Spleen (tissue), 11 donors: ENCODE measurements around the gene ZNF148. TPM values are rescaled to one million over a fixed set of nuclear protein-coding genes. Genes with fewer than 3 reads are reported as not detected.

ENCODE experiments used
- DNase-seq: peaks from one replicate; pipeline ENCODE4 v3.0.0-alpha.2; 2020
- H3K27ac ChIP-seq, 8 donors: fragments of 200-600 bp; sonication (generic) in 7 of 8; 1 replicate in 4 of 8; 2 replicates in 4 of 8; pipeline versions ENCODE4 v1.5.0 to v1.8.0; 2016 to 2021; ENCODE audit warnings: inconsistent platforms in 4 of 8, mild to moderate bottlenecking in 4 of 8, moderate library complexity in 1 of 8
- H3K27me3 ChIP-seq, 7 donors: fragments of 200-600 bp; sonication (generic) in 6 of 7; replicated peaks in 1 of 7; 1 replicate in 4 of 7; 2 replicates in 3 of 7; pipeline versions ENCODE4 v1.5.0 to v1.8.0; 2016 to 2021; ENCODE audit warnings: inconsistent platforms in 3 of 7, mild to moderate bottlenecking in 1 of 7
- H3K36me3 ChIP-seq, 6 donors: fragments of 200-600 bp; sonication (generic) in 5 of 6; 1 replicate in 4 of 6; 2 replicates in 2 of 6; pipeline versions ENCODE4 v1.5.0 to v1.8.0; 2016 to 2021; ENCODE audit warnings: inconsistent platforms in 2 of 6
- H3K4me1 ChIP-seq, 6 donors: fragments of 200-600 bp; sonication (generic) in 5 of 6; 1 replicate in 3 of 6; 2 replicates in 3 of 6; pipeline versions ENCODE4 v1.5.0 to v1.8.0; 2016 to 2021; ENCODE audit warnings: inconsistent platforms in 3 of 6
- H3K4me3 ChIP-seq, 8 donors: fragments of 200-600 bp; sonication (generic) in 7 of 8; 1 replicate in 4 of 8; 2 replicates in 4 of 8; pipeline versions ENCODE4 v1.5.0 to v1.8.0; 2016 to 2021; ENCODE audit warnings: inconsistent platforms in 4 of 8, mild to moderate bottlenecking in 4 of 8, moderate library complexity in 2 of 8
- H3K9me3 ChIP-seq, 8 donors: fragments of 200-600 bp; sonication (generic) in 7 of 8; 1 replicate in 4 of 8; 2 replicates in 4 of 8; pipeline versions ENCODE4 v1.5.0 to v1.8.0; 2016 to 2021; ENCODE audit warnings: inconsistent platforms in 4 of 8
- POLR2A ChIP-seq, 3 donors: fragments of 450-650 bp; IDR thresholded peaks; one replicate each; pipeline ENCODE4 v1.5.1; 2017; ENCODE audit warnings: antibody characterized with exemption in 3 of 3, mild to moderate bottlenecking in 1 of 3
- POLR2AphosphoS5 ChIP-seq, 3 donors: sonication (generic); formaldehyde crosslinking; IDR thresholded peaks; one replicate each; pipeline ENCODE4 v1.5.1; 2017; ENCODE audit warnings: antibody characterized with exemption in 3 of 3
- WGBS, 5 donors: extraction: QIAGEN DNeasy Blood & Tissue Kit in 3 of 5; methylation state at CpG; one replicate each; pipeline versions ENCODE4 v1.1.5 to v1.1.7; 2013 to 2018; 5-methylcytosine and 5-hydroxymethylcytosine counted together
- intact Hi-C: fragments of 100-400 bp; cut with DNase I; formaldehyde crosslinking; loops from one replicate; pipeline ENCODE4 v1.15.0; 2023; ENCODE audit warnings: low total_unique reads
- polyA plus RNA-seq, 3 donors: library from polyadenylated mRNA; stranded (reverse); fragments of 200-250 nt; gene quantifications; one replicate each; pipeline ENCODE4 v1.2.1, GENCODE V29; 2013
- total RNA-seq, 7 donors: library from RNA; depleted of rRNA in 3 of 7; stranded (reverse); fragments of >200 nt in 3 of 7; fragmentation: NEBNext Ultra II Directional in 4 of 7; extraction: Animal tissue kit (Norgen Biotek cat#: 25700) in 4 of 7; gene quantifications; one replicate each; pipeline versions ENCODE4 v1.1.0 to v1.2.1, GENCODE V29; 2016 to 2021
- TF ChIP-seq, protein P1 (sequence below), 11 experiments: fragments of 200-600 bp in 7 of 11; fragments of 450-650 bp in 4 of 11; sonication (generic) in 4 of 11; IDR thresholded peaks in 8 of 11; conservative IDR thresholded peaks in 3 of 11; 1 replicate in 7 of 11; 2 replicates in 4 of 11; pipeline versions ENCODE4 v1.4.0 to v1.8.0; 2016 to 2021; ENCODE audit warnings: antibody characterized with exemption in 11 of 11, inconsistent platforms in 4 of 11, mild to moderate bottlenecking in 1 of 11
- donor health status: healthy with polysubstance abuse.
- donor health status: DM: no; HTN: no; CAD: no; lungs with moderate emphysema.
- donor health status: DM: no; HTN: no; CAD: no.
- donor health status: Bipolar disorder and iron deficiency.
- donor health status: healthy.
- donor health status: DM: no; HTN: no; CAD: no.
- donor health status: DM: yes; HTN: yes; CAD: no.

Gene ZNF148
- total and polyA plus RNA-seq, 10 donors: 4.1 to 66.0 (median 39.0) TPM

DNA sequence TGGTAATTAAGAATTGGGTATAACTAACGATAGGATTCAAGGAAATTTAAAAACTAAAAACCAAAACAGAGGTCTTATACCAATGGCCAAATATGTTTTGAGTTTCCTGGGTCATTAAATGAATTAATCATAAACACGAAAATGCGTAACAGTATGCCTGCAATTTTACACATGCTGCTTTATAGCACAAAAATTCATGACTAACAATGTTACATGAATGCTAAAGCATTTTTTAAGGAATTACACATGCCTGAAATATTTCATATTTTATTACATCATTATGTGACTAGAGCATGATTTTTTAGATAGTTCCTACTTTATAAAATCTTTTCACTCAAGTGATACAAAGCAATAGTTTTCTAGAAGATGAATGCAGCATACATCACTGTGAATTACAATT, 74.7 kb downstream of the ZNF148 start:
- no peaks in the 10 kb centered on the region for H3K9me3 ChIP-seq
- intact Hi-C loops: no loop called here
- no peak for DNase-seq
- TF ChIP-seq POLR2A (IDR thresholded peaks at IDR 0.05): no peak
- TF ChIP-seq POLR2AphosphoS5 (IDR thresholded peaks at IDR 0.05): no peak
- TF ChIP-seq, protein P1, sequence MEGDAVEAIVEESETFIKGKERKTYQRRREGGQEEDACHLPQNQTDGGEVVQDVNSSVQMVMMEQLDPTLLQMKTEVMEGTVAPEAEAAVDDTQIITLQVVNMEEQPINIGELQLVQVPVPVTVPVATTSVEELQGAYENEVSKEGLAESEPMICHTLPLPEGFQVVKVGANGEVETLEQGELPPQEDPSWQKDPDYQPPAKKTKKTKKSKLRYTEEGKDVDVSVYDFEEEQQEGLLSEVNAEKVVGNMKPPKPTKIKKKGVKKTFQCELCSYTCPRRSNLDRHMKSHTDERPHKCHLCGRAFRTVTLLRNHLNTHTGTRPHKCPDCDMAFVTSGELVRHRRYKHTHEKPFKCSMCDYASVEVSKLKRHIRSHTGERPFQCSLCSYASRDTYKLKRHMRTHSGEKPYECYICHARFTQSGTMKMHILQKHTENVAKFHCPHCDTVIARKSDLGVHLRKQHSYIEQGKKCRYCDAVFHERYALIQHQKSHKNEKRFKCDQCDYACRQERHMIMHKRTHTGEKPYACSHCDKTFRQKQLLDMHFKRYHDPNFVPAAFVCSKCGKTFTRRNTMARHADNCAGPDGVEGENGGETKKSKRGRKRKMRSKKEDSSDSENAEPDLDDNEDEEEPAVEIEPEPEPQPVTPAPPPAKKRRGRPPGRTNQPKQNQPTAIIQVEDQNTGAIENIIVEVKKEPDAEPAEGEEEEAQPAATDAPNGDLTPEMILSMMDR (IDR thresholded peaks at IDR 0.05 in 8 of 11, conservative IDR thresholded peaks at IDR 0.05 in 3 of 11): no peak
- no peak overlapping the region for H3K4me3 ChIP-seq
- H3K27ac ChIP-seq: no peak overlapping the region
- WGBS, 5 donors: 75 to 97% (median 96%) methylated on average over 3 of the region's 3 CpGs
- H3K4me1 ChIP-seq: peaks cover 0 to 53% (median 0%) of the 10 kb centered on the region in 6 donors
- peaks cover 0 to 36% (median 0%) of the 10 kb centered on the region in 6 donors for H3K36me3 ChIP-seq
- no peaks in the 10 kb centered on the region for H3K27me3 ChIP-seq

DNA sequence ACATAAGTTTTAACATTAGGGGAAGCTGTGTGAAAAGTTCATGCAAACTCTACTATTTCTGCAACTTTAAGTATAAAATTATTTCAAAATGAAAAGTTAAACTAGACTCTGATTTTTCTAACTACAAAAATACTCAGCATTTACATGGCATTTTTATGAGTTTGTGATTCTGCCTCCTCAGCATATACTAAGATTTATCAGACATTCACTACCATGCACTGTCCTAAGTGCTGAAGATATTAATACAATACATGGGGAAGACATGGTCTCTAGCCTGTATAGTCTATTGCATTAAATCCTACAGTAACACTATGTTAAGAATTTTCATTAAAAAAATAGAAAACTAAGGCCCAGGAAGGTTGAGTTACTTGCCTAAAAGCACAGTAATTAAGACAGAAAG, 80.7 kb downstream of the ZNF148 start:
- Histone ChIP-seq H3K27ac (no peak overlapping the region), H3K36me3 (peaks cover 0 to 19% (median 0%) of the 10 kb centered on the region in 6 donors), H3K27me3 (no peaks in the 10 kb centered on the region), H3K4me1 (peaks cover 0 to 38% (median 0%) of the 10 kb centered on the region in 6 donors), H3K4me3 (no peak overlapping the region), H3K9me3 (no peaks in the 10 kb centered on the region)
- no peak for DNase-seq
- no peak for TF ChIP-seq POLR2AphosphoS5 (IDR thresholded peaks at IDR 0.05)
- TF ChIP-seq, protein P1 (IDR thresholded peaks at IDR 0.05 in 8 of 11, conservative IDR thresholded peaks at IDR 0.05 in 3 of 11): no peak
- no peak for TF ChIP-seq POLR2A (IDR thresholded peaks at IDR 0.05)
- intact Hi-C loops: no loop called here

DNA sequence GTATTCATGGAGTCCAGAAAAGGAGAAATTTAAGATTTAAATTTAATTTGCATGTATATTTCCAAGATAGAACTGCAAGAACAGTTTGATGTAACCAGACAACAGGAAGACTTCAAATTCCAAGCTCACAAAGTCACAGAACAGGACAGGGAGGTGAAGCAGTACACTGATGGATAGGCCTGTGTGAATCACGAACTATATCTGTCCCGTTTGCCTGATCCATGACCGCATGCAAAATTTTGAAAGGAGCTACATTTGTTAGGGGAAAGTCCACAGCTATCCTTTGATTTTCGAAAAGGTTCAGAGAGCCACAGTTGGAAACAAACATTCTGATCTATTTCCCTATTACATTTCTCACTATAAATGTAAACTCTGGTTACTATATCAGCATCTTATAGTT, 83.1 kb downstream of the ZNF148 start:
- no peak for TF ChIP-seq POLR2AphosphoS5 (IDR thresholded peaks at IDR 0.05)
- TF ChIP-seq POLR2A (IDR thresholded peaks at IDR 0.05): no peak
- TF ChIP-seq, protein P1 (IDR thresholded peaks at IDR 0.05 in 8 of 11, conservative IDR thresholded peaks at IDR 0.05 in 3 of 11): no peak
- Histone ChIP-seq H3K9me3 (no peaks in the 10 kb centered on the region), H3K27me3 (no peaks in the 10 kb centered on the region), H3K4me3 (no peak overlapping the region), H3K4me1 (peaks cover 0 to 26% (median 0%) of the 10 kb centered on the region in 6 donors), H3K36me3 (peaks cover 0 to 26% (median 11%) of the 10 kb centered on the region in 6 donors), H3K27ac (no peak overlapping the region)
- intact Hi-C loops: no loop called here
- DNase-seq: no peak
- 94 to 98% (median 96%) methylated on average over 4 of the region's 4 CpGs for WGBS, 5 donors

DNA sequence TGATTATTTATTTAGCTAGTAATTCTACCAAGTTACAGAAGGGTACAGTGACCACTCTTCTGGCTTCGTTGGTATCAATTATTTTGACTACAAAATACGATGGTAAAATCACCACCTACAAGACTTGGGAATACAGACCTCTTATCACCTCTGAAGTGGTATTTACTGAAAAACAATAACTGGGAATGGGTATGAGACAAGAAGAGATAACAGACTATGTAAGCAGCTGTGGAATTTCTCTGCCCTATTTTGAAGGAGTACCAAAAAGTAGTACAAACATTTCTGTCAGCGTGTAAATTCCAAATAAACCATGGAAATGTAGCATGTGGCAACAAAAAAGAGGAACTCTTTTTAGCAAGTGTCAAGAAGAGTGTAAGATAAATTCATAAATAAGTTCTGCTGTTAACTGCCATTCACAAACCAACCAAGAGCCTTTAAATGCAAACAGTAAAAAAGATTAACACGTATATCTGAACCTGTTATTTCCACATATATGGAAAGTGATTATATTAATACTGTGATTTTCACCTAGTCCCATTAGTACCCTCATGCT, 85.6 kb downstream of the ZNF148 start:
- Histone ChIP-seq H3K9me3 (no peaks in the 10 kb centered on the region), H3K27ac (no peak overlapping the region), H3K36me3 (peaks cover 0 to 37% (median 11%) of the 10 kb centered on the region in 6 donors), H3K4me1 (peaks cover 0 to 24% (median 0%) of the 10 kb centered on the region in 6 donors), H3K27me3 (no peaks in the 10 kb centered on the region), H3K4me3 (no peak overlapping the region)
- 64 to 82% (median 73%) methylated on average over 4 of the region's 4 CpGs for WGBS, 5 donors
- TF ChIP-seq, protein P1 (IDR thresholded peaks at IDR 0.05 in 8 of 11, conservative IDR thresholded peaks at IDR 0.05 in 3 of 11): no peak
- TF ChIP-seq POLR2AphosphoS5 (IDR thresholded peaks at IDR 0.05): no peak
- TF ChIP-seq POLR2A (IDR thresholded peaks at IDR 0.05): no peak
- intact Hi-C loops: no loop called here
- DNase-seq: no peak
